BE2C (cell line): ENCODE results near the gene C1QTNF5.

ENCODE experiments used
- DNase-seq: peaks from one replicate; pipeline ENCODE4 v3.0.0-alpha.2; 2020
- H3K27me3 ChIP-seq: fragments of 250-450 bp; sonication (Bioruptor Pico); 2 replicates; pipeline ENCODE4 v1.5.1; 2020; ENCODE audit warnings: mild to moderate bottlenecking
- H3K36me3 ChIP-seq: fragments of 250-450 bp; sonication (Bioruptor Pico); 2 replicates; pipeline ENCODE4 v1.5.1; 2020; ENCODE audit warnings: mild to moderate bottlenecking
- H3K4me1 ChIP-seq: fragments of 250-450 bp; sonication (Bioruptor Pico); 2 replicates; pipeline ENCODE4 v1.5.1; 2020
- H3K4me3 ChIP-seq: 2 replicates; pipeline ENCODE4 v1.5.1; 2011; ENCODE audit warnings: low read depth, low read length
- H3K9me3 ChIP-seq: fragments of 250-450 bp; sonication (Bioruptor Pico); 2 replicates; pipeline ENCODE4 v1.5.1; 2020
- TF ChIP-seq, protein P1 (sequence below): IDR thresholded peaks from 2 replicates; pipeline ENCODE4 v1.5.1; 2012; ENCODE audit warnings: mild to moderate bottlenecking, low read depth, low read length

Gene C1QTNF5

DNA sequence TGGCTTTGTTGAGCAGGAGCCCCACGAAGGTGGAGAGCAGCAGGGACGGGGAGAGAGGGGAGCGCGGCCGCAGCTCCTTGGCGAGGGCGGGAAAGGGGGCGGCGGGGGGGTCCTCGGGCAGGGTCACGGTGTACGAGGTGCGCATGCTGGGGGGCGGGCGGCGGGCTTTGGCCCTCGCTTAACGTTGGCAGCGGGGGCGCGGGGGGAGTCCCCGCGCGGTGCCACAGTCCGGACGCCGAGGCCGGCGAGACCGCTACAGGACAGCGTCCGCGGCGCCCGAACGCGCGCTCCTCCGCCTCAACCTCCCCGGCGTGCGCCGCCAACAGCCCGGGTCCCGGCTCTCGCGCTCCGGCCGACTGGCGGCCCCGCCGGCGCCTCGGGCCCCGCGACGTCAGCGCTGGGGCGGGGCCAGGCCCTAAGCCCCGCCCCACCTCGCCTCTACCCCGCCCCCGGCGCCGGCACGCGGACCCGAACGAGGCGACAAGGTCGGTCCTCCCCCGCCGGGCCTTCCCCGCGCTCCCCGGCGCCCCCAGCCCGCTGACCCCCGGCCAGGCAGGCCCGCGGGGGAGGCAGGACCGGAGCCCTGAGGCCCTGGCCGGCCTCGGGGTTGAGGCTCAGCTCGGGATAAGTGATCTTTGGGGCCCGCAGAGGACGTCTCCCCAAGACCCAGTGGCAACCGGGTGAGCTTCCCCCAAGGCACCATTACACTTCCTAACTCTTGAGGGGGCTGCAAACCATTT lies 23.3 kb upstream of the C1QTNF5 start:
- peaks cover 30% of the 10 kb centered on the region for H3K4me1 ChIP-seq
- DNase-seq = peak; percentile 75
- peaks cover 3% of the 10 kb centered on the region; the same call in 1 of the 2 replicates for H3K36me3 ChIP-seq
- H3K27me3 ChIP-seq = no peaks in the 10 kb centered on the region
- H3K4me3 ChIP-seq = peak overlapping the region; percentile 13; the same call in 1 of the 2 replicates
- H3K9me3 ChIP-seq = 0 out of 2 replicates have a peak, but pooled peaks cover 2% of the 10 kb centered on the region
- TF ChIP-seq, protein P1, sequence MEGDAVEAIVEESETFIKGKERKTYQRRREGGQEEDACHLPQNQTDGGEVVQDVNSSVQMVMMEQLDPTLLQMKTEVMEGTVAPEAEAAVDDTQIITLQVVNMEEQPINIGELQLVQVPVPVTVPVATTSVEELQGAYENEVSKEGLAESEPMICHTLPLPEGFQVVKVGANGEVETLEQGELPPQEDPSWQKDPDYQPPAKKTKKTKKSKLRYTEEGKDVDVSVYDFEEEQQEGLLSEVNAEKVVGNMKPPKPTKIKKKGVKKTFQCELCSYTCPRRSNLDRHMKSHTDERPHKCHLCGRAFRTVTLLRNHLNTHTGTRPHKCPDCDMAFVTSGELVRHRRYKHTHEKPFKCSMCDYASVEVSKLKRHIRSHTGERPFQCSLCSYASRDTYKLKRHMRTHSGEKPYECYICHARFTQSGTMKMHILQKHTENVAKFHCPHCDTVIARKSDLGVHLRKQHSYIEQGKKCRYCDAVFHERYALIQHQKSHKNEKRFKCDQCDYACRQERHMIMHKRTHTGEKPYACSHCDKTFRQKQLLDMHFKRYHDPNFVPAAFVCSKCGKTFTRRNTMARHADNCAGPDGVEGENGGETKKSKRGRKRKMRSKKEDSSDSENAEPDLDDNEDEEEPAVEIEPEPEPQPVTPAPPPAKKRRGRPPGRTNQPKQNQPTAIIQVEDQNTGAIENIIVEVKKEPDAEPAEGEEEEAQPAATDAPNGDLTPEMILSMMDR = no peak

DNA sequence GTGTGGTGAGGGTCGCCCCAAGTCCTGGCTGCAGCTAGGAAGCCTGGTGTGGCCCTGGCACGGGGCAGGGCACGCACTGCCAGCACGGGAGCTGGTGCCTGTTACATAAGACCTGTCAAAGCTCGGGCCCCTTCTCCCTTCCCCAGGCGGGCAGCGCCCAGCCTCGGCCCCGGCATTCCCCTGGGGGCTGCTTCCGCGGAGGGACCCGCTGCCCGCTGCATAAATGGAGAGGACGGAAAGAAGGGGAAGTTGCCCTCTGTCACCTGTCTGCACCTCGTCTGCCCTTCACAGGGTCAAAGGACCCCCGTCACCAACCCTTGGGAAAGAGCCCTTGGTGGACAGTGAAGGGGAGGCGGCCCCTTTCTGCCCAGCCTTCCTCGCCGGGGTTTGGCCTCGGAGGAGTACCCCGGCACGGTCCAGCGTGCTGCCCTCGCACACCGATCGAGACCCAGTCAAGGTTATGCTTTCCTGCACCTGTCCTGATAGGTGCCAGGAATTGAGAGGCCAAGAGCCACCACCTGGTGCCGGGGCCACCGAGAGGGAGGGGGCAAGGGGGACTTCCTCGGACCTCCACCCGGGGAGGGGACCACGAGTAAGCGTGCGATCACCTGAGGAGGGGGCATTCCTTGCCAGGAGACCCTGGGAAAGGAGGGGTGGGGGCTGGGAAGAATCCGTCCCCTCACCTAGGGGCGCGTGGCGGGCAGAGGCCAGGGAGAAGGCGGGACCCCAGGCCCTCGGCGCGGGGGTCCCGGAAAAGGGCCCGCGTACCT lies 22.6 kb upstream of the C1QTNF5 start:
- H3K27me3 ChIP-seq = no peaks in the 10 kb centered on the region
- peaks cover 9% of the 10 kb centered on the region for H3K36me3 ChIP-seq
- no peak overlapping the region for H3K4me3 ChIP-seq
- peaks cover 24% of the 10 kb centered on the region for H3K4me1 ChIP-seq
- TF ChIP-seq, protein P1 = no peak
- H3K9me3 ChIP-seq = 0 out of 2 replicates have a peak, but pooled peaks cover 2% of the 10 kb centered on the region
- no peak for DNase-seq

- TF ChIP-seq, protein P1 = no peak
- DNase-seq = no peak
- H3K9me3 ChIP-seq = 0 out of 2 replicates have a peak, but pooled peaks cover 2% of the 10 kb centered on the region
- H3K4me1 ChIP-seq = peaks cover 18% of the 10 kb centered on the region
- H3K36me3 ChIP-seq = peaks cover 13% of the 10 kb centered on the region
- H3K4me3 ChIP-seq = no peak overlapping the region
- no peaks in the 10 kb centered on the region for H3K27me3 ChIP-seq
Observed at GRCh38 chr11:119362741-119363080, 22.0 kb upstream of the C1QTNF5 start.

DNA sequence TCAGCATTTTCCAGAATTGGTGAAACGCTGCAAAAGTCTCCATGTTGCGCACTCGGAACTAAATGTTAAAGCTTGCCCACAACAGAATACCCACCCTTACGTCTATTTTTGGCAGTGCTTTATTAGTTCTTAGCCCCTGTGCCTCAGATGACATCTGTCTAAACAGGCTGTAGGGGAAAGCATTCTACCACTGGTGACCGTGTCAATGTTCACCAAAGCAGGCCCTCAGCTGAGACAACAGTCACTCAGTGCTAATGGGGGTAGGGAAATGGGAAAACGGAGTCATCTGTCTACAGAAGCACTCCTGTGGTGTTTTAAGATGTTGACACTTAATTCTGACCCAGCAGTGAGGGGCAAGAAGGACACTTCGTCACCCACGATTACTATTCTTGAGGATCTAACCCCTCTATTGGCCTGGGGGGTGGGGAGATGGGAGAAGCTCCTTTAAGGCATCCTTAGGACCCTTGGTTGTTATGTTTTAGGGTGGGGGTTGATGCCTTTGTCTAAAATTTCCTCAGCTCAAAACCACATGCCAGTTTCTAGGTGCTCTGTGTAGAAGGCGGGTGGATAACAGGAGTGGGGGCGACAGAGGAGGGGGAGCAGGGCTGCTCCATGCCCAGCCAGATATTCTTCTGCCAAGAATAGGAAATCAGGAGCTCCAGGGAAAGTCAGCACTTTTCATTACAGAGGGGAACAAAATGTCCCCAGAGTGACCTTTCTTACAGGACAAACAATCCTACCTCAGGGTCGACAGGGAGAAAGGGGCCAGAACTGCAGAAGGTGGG lies 21.4 kb upstream of the C1QTNF5 start:
- Histone ChIP-seq H3K4me1 (peaks cover 15% of the 10 kb centered on the region), H3K4me3 (no peak overlapping the region), H3K36me3 (peaks cover 16% of the 10 kb centered on the region), H3K9me3 (0 out of 2 replicates have a peak, but pooled peaks cover 2% of the 10 kb centered on the region), H3K27me3 (no peaks in the 10 kb centered on the region)
- TF ChIP-seq, protein P1 = no peak
- no peak for DNase-seq

DNA sequence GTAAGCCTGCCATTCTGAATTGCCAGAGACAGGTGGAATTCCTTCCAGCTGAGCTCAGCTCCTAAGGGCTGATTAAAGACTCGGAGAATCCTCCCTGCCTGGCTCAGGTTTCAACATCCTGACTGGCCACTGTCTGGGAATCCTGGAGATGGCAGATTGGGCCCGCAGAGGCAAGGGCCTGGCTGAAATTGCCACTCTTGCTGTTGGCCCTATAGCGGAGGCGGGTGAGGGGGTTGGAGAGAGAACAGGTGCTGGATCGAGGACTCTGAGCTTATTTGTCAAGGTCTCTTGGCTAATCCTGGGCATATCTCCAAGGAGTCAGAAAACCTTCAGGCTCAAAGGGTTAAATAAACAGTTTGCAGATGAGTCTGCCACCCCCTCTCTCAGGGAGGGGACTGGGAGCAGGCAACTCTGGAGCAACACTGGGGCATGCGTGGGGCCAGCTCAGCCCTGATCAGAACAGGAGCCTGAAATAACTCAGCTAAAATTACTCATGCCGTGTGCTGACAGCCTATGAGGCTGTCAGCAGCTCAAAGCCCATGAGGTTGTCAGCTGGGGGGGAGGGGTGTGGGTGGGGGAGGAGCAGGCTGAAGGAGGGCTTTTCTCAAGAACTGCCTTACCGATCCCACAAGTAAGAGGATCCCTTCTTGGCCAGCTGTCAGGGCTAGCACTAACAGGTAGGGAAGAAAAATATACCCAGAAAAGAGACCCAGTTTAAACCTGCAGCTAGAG lies 20.5 kb upstream of the C1QTNF5 start:
- Histone ChIP-seq H3K36me3 (peaks cover 16% of the 10 kb centered on the region), H3K4me3 (no peak overlapping the region), H3K4me1 (peaks cover 15% of the 10 kb centered on the region), H3K9me3 (0 out of 2 replicates have a peak, but pooled peaks cover 2% of the 10 kb centered on the region), H3K27me3 (no peaks in the 10 kb centered on the region)
- TF ChIP-seq, protein P1 = no peak
- DNase-seq = no peak
